ENCODE measurements around the gene MMP11.

MMP11 gene

GRCh38 chr22:23831261-23831660 is 58.6 kb downstream of the MMP11 start:
- DNase-seq (ENCODE audit: low read depth in 2 of 2) = no peak

GRCh38 chr22:23831781-23832180 is 59.1 kb downstream of the MMP11 start:
- DNase-seq (ENCODE audit: low read depth in 2 of 2) = no peak

GRCh38 chr22:23832226-23833016 is 59.8 kb downstream of the MMP11 start:
- no peak for DNase-seq (ENCODE audit: low read depth in 2 of 2)

GRCh38 chr22:23833017-23833751 is 60.5 kb downstream of the MMP11 start:
- DNase-seq (ENCODE audit: low read depth in 2 of 2) = no peak
